ENCODE results near the gene DNA2.
"Not testable (repeated sequence)": the region's sequence is repeated elsewhere in the genome, so short reads cannot be mapped to it uniquely, and the experiment has no call there.

The DNA2 gene, protein sequence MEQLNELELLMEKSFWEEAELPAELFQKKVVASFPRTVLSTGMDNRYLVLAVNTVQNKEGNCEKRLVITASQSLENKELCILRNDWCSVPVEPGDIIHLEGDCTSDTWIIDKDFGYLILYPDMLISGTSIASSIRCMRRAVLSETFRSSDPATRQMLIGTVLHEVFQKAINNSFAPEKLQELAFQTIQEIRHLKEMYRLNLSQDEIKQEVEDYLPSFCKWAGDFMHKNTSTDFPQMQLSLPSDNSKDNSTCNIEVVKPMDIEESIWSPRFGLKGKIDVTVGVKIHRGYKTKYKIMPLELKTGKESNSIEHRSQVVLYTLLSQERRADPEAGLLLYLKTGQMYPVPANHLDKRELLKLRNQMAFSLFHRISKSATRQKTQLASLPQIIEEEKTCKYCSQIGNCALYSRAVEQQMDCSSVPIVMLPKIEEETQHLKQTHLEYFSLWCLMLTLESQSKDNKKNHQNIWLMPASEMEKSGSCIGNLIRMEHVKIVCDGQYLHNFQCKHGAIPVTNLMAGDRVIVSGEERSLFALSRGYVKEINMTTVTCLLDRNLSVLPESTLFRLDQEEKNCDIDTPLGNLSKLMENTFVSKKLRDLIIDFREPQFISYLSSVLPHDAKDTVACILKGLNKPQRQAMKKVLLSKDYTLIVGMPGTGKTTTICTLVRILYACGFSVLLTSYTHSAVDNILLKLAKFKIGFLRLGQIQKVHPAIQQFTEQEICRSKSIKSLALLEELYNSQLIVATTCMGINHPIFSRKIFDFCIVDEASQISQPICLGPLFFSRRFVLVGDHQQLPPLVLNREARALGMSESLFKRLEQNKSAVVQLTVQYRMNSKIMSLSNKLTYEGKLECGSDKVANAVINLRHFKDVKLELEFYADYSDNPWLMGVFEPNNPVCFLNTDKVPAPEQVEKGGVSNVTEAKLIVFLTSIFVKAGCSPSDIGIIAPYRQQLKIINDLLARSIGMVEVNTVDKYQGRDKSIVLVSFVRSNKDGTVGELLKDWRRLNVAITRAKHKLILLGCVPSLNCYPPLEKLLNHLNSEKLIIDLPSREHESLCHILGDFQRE

DNA sequence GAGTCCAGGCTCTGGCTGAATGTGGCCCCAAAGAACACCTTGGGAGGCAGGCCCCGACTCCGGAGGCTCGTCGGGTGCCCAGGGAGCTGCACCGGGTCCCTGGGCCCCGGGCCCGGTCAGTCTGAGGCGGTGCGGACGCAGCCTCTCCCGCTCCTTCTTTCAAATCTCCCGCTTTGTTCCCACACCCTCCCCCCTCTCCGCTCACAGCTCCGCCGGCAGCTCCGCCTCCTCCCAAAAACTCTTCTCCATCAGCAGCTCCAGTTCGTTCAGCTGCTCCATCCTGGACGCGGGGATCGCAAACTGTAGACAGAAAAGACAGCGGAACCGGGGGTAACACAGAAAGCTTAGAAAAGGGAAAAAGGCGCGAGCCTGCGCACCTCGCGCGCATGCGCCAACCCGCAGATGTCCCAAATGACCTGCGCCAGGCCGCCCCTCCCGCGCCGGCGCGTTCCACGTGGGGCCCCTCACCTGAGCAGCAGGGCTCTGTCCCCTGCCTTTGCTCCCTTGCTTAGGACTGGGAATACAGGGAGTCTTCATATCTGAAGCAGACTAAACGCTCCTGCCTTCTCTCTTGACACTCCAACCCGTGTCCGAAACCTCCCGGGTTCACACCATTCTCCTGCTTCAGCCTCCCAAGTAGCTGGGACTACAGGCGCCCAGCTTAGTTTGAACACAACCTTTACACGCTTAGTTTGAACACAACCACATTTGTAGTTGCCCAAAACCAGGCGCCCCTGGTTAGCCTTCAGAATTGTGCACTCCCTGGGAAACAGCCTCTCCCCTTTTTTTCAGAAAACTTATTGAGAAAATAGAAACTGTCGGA lies at the start of gene DNA2:
DNA2 (minus strand) TSS at position 388 of the 823 bp plus-strand sequence; CDS start at position 279, 109 bp downstream.
- no peak for TF ChIP-seq ZNF274 (IDR thresholded peaks at IDR 0.05; ENCODE audit: low read depth, low read length)

DNA sequence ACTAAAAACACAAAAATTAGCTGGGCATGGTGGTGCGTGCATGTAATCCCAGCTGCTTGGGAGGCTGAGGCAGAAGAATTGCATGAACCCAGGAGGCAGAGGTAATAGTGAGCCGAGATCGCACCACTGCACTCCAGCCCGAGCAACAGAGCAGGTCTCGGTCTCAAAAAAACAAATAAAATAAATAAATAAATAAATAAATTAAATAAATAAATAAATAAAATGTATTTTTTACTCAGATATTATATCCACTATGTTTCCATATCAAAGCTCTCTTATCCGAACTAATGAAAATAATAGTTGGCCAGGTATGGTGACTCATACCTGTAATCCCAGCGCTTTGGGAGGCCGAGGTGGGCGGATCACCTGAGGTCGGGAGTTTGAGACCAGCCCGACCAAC lies 46.8 kb upstream of the DNA2 start:
- not testable (repeated sequence) for H3K4me3 ChIP-seq (ENCODE audit: low read length)

More for the DNA sequence above, at the start of gene DNA2:
- H3K4me3 ChIP-seq (ENCODE audit: low read length): peak within 1 kb of the TSS; percentile 90

DNA sequence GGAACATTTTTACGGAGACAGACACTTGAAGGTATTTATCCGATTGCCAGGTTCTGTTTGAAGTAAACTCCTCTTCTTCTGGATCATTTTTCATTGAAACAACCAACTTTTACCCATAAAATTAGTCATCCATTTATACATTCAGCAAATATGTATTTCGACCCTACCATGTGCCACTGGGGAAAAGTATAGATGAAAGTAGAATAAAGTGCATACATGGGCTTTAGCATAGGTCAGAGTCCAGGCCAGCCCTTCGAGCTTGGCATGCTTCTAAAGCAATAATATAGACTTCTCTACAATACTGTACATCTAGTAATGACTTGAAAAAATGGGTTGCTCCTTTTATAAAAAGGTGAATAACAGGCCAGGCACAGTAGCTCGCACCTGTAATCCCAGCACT lies 45.4 kb upstream of the DNA2 start:
- no peak for TF ChIP-seq ZNF274 (IDR thresholded peaks at IDR 0.05; ENCODE audit: low read depth, low read length)
- no peak overlapping the region for H3K4me3 ChIP-seq (ENCODE audit: low read length)

DNA sequence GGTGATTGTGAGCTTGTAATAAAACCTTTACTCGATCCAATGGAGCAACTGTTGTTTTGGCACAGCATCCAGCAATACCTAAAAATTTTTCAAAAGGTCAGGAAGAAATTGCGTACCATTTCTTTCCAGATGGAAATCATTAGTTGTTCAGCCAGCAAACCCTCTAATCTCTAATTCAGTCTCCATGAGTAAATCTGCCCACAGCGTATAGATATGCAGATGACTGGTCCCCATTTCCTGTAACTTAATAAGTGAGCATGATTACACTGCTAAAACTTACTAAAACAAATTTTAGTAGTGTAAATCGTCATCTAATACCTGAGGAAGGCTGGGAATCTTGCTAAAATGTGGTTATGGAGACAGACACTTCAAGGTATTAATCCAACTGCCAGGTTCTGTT lies 45.0 kb upstream of the DNA2 start:
- H3K4me3 ChIP-seq (ENCODE audit: low read length): no peak overlapping the region
- TF ChIP-seq ZNF274 (IDR thresholded peaks at IDR 0.05; ENCODE audit: low read depth, low read length): no peak

DNA sequence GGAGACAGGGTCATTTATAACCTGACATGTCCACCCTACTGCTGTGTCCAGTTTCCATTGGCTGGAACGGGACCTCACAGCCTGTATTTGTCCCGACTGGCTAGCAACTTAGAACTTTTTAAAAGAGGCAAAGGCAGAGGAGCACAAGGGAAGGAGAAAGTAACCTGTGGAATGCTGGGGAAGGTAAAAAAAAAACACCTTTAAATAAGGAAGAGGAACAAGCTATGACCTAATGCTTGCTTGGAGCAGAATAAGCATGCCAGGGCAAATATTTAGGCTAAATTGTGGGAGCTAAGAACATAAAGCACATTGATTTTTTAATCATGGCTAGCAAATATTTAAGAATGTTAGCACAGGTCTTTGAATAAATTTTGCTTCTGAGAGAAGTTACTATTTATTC lies 44.4 kb upstream of the DNA2 start:
- not testable (repeated sequence) for H3K4me3 ChIP-seq (ENCODE audit: low read length)

DNA sequence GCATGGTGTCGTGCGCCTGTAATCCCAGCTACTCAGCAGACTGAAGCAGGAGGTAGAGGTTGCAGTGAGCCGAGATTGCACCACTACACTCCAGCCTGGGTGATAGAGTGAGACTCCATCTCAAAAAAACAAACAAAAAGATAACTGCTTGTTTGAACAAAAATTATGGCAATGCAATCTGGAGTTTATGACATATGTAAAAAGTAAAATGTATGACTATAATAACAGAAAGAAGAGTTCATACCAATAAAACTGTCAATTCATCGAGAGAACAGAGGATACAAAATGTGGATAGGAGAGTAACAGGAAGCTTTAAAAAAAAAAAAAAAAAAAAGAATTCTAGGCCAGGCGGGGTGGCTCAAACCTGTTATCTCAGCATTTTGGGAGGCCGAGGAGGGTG lies 36.3 kb upstream of the DNA2 start:
- no peak overlapping the region for H3K4me3 ChIP-seq (ENCODE audit: low read length)
- TF ChIP-seq ZNF274 (IDR thresholded peaks at IDR 0.05; ENCODE audit: low read depth, low read length): no peak

DNA sequence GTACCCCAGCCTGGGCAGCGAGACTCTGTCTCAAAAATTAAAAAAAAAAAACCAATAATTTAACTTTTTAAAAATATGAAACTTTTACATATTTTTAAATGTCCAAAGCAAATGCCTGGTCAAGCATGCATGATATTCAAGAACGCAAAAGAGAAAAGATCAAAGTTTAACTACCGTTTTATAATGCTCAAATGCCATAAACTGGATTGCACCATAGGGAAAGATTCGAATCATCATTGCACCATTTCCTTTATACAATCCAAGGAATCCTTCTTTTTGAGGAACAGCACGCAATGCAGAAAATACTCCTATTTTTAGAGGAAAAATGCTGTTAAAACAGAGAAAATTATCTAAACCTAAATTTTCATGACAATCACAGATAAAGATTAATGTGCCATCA lies 34.6 kb upstream of the DNA2 start:
- TF ChIP-seq ZNF274 (IDR thresholded peaks at IDR 0.05; ENCODE audit: low read depth, low read length): no peak
- no peak overlapping the region for H3K4me3 ChIP-seq (ENCODE audit: low read length)

DNA sequence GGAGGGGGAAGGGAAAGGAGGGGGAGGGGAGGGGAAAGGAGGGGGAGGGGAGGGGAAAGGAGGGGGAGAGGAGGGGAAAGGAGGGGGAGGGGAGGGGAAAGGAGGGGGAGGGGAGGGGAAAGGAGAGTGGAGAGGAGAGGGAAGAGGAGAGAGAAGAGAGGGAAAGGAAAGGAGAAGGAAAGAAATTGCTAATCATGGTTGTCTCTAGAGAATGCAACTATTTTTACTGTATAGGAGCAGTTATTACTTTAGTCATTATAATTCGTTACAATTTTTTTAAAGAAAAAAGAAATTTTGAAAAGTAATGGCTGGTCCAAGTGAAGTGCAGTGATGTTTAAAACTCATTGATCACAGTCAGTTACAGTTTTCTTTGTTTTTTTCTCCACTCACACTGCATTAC lies 31.1 kb upstream of the DNA2 start:
- TF ChIP-seq ZNF274 (IDR thresholded peaks at IDR 0.05; ENCODE audit: low read depth, low read length): no peak

DNA sequence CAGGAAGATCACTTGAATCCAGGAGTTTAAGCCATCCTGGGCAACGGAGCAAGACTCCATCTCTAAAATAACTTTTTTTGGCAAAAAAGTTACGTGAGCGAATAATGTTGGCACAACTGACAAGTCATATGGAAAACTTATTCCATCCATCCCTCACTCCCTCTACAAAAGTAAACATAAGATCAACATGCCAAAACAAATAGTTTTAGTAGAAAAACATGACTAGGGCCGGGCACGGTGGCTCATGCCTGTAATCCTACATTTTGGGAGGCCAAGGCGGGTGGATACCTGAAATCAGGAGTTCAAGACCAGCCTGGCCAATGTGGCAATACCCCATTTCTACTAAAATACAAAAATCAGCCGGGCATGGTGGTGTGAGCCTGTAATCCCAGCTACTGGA lies 29.9 kb upstream of the DNA2 start:
- H3K4me3 ChIP-seq (ENCODE audit: low read length): no peak overlapping the region
- no peak for TF ChIP-seq ZNF274 (IDR thresholded peaks at IDR 0.05; ENCODE audit: low read depth, low read length)

More for the DNA sequence above, 31.1 kb upstream of the DNA2 start:
- H3K4me3 ChIP-seq (ENCODE audit: low read length): no peak overlapping the region

DNA sequence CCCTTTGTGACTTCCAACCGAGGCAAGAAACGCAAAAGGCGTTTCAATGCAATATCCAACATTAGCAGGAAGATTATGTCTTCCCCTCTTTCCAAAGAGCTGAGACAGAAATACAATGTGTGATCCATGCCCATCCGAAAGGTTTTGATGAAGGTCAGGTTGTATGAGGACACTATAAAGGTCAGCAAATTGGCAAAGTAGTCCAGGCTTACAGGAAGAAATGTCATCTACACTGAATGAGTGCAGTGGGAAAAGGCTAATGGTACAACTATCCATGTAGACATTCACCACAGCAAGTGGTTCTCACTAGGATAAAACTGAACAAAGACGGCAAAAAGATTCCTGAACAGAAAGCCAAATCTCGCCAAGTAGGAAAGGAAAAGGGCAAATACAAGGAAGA lies 27.8 kb upstream of the DNA2 start:
- no peak for TF ChIP-seq ZNF274 (IDR thresholded peaks at IDR 0.05; ENCODE audit: low read depth, low read length)
- no peak overlapping the region for H3K4me3 ChIP-seq (ENCODE audit: low read length)

DNA sequence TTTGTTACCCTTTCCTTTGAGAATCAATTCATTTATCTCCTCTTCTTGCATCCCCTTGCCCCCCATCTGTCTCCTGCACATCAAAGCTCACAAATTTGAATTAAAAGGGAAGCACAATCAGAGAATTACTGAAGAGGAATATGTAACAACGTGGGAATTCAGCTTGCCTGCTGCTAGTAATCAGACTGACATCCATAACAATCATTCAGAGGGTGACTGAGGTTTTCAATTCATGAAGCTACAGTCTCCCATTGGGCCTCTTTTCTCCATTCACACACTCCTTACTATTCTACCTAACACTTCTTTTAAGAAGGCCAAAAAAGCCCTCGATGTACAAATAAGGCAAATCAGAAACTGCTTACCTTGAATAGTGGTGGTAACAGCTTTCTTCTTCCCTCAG lies 24.3 kb upstream of the DNA2 start:
- TF ChIP-seq ZNF274 (IDR thresholded peaks at IDR 0.05; ENCODE audit: low read depth, low read length): no peak
- no peak overlapping the region for H3K4me3 ChIP-seq (ENCODE audit: low read length)

DNA sequence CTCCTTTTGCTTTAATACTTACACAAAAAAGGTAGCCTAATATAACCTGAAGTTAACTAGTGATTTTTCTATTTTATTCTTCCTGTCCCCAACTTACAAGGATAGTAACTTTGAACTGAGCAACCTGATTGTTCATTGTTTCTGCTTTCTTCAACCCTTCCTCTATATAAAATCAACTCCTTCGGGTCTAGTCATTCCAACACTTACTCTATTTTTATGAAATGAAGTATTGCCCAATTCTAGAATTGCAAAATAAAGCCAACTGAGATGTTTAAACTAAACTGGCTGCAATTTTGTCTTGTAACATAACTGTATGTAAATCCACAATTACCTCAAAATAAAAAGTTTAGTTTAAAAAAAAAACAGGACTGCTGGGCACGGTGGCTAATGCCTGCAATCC lies 20.3 kb upstream of the DNA2 start:
- no peak for TF ChIP-seq ZNF274 (IDR thresholded peaks at IDR 0.05; ENCODE audit: low read depth, low read length)
- no peak overlapping the region for H3K4me3 ChIP-seq (ENCODE audit: low read length)

DNA sequence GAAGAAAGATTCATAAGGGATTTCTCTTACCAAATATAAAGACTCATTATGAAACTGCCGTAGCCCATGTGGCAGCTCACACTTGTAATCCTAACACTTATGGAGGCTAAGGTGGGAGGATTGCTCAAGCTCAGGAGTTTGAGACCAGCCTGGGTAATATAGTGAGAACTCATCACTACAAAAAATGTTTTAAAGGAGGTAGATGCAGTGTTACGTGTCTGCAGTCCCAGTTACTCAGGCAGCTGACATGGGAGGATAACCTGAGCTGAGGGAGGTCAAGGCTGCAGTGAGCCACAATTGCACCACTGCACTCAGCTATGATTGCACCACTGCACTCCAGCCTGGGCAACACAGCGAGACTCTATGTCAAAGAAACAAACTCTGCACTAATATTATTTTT lies 18.1 kb upstream of the DNA2 start:
- no peak overlapping the region for H3K4me3 ChIP-seq (ENCODE audit: low read length)
- TF ChIP-seq ZNF274 (IDR thresholded peaks at IDR 0.05; ENCODE audit: low read depth, low read length): no peak

DNA sequence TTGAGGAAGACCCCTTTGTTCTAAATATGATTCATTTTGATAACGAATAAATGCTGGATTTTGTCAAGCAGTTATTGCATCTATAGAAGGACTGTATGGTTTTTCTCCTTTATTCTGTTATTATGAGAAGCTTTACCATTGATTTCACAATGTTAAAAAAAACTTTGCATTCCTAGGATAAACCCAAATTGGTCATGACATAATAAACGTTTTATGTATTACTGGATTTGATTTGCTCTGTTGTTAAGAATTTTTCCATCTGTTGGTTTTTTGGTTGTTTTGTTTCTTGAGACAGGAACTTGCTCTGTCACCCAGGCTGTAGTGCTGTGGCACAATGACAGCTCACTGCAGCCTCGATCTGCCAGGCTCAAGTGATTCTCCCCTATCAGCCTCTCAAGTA lies 2.2 kb upstream of the DNA2 start:
- TF ChIP-seq ZNF274 (IDR thresholded peaks at IDR 0.05; ENCODE audit: low read depth, low read length): no peak
- no peak overlapping the region for H3K4me3 ChIP-seq (ENCODE audit: low read length)

Data from GM08714 (cell line).